ENCODE measurements around the gene ROMO1.
"Not testable (repeated sequence)": the region's sequence is repeated elsewhere in the genome, so short reads cannot be mapped to it uniquely, and the experiment has no call there.

The ROMO1 gene

DNA sequence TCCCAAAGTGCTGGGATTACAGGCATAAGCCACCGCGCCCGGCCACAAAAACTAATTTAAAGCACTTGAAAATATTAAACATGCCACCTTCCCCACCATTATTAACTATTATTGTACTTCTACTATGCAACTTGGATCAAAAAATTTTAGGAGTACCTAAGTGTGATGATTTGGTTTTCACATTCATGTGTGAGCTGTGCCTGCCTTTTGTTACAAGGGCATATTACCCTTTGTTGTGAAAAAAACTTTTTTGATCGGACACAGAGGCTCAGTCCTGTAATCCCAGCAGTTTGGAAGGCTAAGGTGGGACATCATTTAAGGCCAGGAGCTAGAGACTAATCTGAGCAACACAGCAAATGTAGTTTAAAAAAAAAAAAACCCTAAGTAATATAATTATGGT lies 17.1 kb downstream of the ROMO1 start:
- Histone ChIP-seq H3K4me1 (ENCODE audit: insufficient read depth, low read length) (no peaks in the 10 kb centered on the region), H3K27me3 (ENCODE audit: control insufficient read depth in 1 of 2, insufficient read depth in 2 of 2, low read length in 2 of 2) (no peaks in the 10 kb centered on the region), H3K4me3 (ENCODE audit: low read depth in 1 of 2, low read length in 2 of 2) (no peak overlapping the region), H3K27ac (ENCODE audit: low read depth, low read length) (no peak overlapping the region), H3K9ac (ENCODE audit: low read length) (no peak overlapping the region), H3K36me3 (ENCODE audit: insufficient read depth, low read length) (peaks cover 89% of the 10 kb centered on the region), H3K9me3 (ENCODE audit: low read length) (no peaks in the 10 kb centered on the region)

DNA sequence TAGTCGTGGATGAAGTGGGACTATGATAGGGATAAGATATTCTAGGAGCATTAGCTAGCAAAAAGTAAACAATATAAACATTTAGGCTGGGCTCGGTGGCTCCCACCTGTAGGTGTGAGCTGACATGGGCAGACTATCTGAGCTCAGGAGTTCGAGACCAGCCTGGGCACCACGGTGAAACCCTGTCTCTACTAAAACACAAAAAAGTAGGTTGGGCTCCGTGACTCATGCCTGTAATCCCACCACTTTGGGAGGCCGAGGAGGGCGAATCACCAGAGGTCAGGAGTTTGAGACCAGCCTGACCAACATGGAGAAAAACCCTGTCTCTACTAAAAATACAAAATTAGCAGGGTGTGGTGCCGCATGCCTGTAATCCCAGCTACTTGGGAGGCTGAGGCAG lies 19.1 kb downstream of the ROMO1 start:
- not testable (repeated sequence) for H3K4me3 ChIP-seq (ENCODE audit: low read depth in 1 of 2, low read length in 2 of 2); H3K27ac ChIP-seq (ENCODE audit: low read depth, low read length); H3K9me3 ChIP-seq (ENCODE audit: low read length); H3K9ac ChIP-seq (ENCODE audit: low read length); H3K27me3 ChIP-seq (ENCODE audit: control insufficient read depth in 1 of 2, insufficient read depth in 2 of 2, low read length in 2 of 2); H3K4me1 ChIP-seq (ENCODE audit: insufficient read depth, low read length)
- H3K36me3 ChIP-seq (ENCODE audit: insufficient read depth, low read length), result peaks cover 91% of the 10 kb centered on the region

DNA sequence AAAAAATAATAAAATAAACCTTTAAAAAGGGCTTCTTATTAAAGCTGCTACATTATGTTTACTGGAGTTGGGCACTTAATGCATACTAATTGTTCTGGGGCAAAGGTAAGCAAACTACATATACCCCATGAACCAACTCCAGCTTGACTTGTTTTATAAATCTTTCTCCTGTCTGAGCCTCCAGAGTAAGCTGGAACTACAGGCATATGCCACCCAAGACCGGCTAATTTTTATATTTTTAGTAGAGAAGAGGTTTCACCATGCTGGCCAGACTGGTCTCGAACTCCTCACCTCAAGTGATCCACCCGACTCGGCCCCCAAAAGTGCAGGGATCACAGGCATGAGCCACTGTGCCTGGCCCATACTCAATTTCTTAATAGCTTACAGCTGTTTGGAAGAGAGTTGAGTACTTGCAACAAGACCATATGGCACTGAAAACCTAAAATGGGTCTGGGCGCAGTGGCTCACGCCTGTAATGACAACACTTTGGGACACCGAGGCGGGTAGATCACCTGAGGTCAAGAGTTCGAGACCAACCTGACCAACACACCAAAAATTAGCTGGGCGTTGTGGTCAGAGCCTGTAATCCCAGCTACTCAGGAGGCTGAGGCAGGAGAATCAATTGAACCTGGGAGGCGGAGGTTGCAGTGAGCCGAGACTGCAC lies 19.9 kb downstream of the ROMO1 start:
- Histone ChIP-seq H3K4me1 (ENCODE audit: insufficient read depth, low read length) (no peaks in the 10 kb centered on the region), H3K27ac (ENCODE audit: low read depth, low read length) (no peak overlapping the region), H3K36me3 (ENCODE audit: insufficient read depth, low read length) (peaks cover 90% of the 10 kb centered on the region), H3K27me3 (ENCODE audit: control insufficient read depth in 1 of 2, insufficient read depth in 2 of 2, low read length in 2 of 2) (no peaks in the 10 kb centered on the region), H3K9me3 (ENCODE audit: low read length) (no peaks in the 10 kb centered on the region), H3K9ac (ENCODE audit: low read length) (no peak overlapping the region), H3K4me3 (ENCODE audit: low read depth in 1 of 2, low read length in 2 of 2) (no peak overlapping the region)

DNA sequence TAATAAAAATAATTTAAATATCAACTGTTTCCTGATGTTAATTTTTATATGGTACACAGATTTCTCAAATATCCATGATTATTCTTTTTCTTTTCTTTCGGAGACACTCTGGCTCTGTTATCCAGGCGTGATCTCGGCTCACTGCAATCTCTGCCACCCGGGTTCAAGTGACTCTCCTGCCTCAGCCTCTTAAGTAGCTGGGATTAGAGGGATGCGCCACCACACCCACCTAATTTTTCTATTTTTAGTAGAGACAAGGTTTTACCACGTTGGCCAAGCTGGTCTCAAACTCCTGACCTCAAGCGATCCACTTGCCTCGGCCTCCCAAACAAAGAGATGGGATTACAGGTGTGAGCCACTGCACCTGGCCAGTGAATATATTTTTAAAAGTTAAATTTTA lies 20.5 kb downstream of the ROMO1 start:
- no peaks in the 10 kb centered on the region for H3K4me1 ChIP-seq (ENCODE audit: insufficient read depth, low read length)
- no peak overlapping the region for H3K27ac ChIP-seq (ENCODE audit: low read depth, low read length)
- no peak overlapping the region for H3K4me3 ChIP-seq (ENCODE audit: low read depth in 1 of 2, low read length in 2 of 2)
- H3K9ac ChIP-seq (ENCODE audit: low read length), result no peak overlapping the region
- peaks cover 95% of the 10 kb centered on the region for H3K36me3 ChIP-seq (ENCODE audit: insufficient read depth, low read length)
- no peaks in the 10 kb centered on the region for H3K9me3 ChIP-seq (ENCODE audit: low read length)
- no peaks in the 10 kb centered on the region for H3K27me3 ChIP-seq (ENCODE audit: control insufficient read depth in 1 of 2, insufficient read depth in 2 of 2, low read length in 2 of 2)

DNA sequence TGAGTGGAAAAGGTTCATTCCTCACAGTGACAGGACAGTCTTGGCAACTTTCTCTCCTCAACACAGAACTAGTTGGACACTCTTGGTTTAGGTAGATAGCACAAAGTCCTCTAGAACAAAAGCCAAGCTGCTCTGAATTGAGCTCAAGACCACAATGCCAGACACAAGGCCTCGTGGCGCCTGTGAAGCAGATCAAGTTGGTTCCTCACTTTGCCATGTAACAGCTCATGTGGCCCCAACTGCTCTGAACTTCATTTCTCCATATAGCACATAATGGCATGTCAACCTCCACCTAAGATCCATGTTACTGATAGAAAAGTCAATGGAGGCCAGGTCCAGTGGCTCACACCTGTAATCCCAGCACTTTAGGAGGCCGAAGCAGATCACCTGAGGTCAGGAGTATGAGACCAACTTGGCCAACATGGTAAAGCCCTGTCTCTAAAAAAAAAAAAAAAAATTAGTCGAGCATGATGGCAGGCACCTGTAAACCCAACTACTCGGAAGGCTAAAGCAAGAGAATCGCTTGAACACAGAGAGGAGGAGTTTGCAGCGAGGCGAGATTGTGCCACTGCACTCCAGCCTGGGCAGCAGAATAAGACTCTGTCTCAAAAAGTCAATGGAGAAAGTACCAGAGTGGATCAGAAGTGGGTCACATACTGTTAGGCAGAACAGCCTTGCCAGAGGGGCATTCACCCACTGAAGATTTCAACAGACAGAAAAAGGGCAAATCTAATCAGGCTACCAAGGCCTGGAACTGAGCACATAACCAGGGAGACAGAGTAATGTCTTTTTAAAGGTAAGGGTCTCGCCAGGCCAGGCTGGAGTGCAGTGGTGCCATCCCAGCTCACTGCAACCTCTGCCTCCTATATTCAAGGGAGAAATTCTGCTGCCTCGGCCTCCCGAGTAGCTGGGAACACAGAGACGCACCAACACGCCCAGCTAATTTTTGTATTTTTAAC lies 21.2 kb downstream of the ROMO1 start:
- no peak overlapping the region for H3K4me3 ChIP-seq (ENCODE audit: low read depth in 1 of 2, low read length in 2 of 2)
- peaks cover 94% of the 10 kb centered on the region for H3K36me3 ChIP-seq (ENCODE audit: insufficient read depth, low read length)
- H3K9me3 ChIP-seq (ENCODE audit: low read length), result no peaks in the 10 kb centered on the region
- H3K27ac ChIP-seq (ENCODE audit: low read depth, low read length), result no peak overlapping the region
- no peak overlapping the region for H3K9ac ChIP-seq (ENCODE audit: low read length)
- H3K27me3 ChIP-seq (ENCODE audit: control insufficient read depth in 1 of 2, insufficient read depth in 2 of 2, low read length in 2 of 2), result no peaks in the 10 kb centered on the region
- no peaks in the 10 kb centered on the region for H3K4me1 ChIP-seq (ENCODE audit: insufficient read depth, low read length)

DNA sequence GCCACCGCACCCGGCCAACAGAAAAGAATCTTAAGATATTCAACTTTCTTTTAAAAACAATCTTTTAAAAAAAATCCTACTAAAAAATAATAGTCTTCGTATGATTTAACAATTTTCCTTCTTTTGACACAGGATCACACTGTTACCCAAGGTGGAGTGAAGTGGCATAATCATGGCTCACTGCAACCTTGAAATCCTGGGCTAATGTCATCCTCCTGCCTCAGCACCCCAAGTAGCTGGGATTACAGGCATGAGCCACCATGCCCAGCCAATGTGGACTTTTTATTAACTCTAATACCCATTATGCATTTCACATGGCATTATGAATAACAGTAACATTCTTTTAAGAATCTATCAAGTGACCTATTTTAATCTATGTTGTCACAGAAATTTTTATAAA lies 22.0 kb downstream of the ROMO1 start:
- H3K4me1 ChIP-seq (ENCODE audit: insufficient read depth, low read length), result no peaks in the 10 kb centered on the region
- H3K9me3 ChIP-seq (ENCODE audit: low read length), result no peaks in the 10 kb centered on the region
- H3K4me3 ChIP-seq (ENCODE audit: low read depth in 1 of 2, low read length in 2 of 2), result no peak overlapping the region
- H3K36me3 ChIP-seq (ENCODE audit: insufficient read depth, low read length), result peaks cover 94% of the 10 kb centered on the region
- no peak overlapping the region for H3K9ac ChIP-seq (ENCODE audit: low read length)
- H3K27me3 ChIP-seq (ENCODE audit: control insufficient read depth in 1 of 2, insufficient read depth in 2 of 2, low read length in 2 of 2), result no peaks in the 10 kb centered on the region
- no peak overlapping the region for H3K27ac ChIP-seq (ENCODE audit: low read depth, low read length)

DNA sequence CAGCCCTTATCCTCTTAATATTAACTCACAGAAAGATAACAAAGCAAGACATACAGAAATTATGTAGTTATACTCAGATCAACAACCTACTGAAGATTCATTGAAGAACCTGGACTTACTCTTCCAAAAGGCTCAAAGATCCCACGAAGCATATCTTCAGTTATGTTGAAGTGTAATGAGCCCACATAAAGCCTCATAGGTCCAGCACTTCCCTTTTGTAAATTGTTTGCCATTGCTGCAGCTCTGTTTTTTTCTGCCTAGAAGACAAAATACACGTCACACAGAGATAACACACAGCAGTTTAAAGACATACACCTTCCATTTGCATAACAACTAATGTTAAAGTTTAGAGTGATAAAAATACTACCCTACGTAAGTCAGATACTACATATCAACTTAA lies 22.4 kb downstream of the ROMO1 start:
- no peak overlapping the region for H3K4me3 ChIP-seq (ENCODE audit: low read depth in 1 of 2, low read length in 2 of 2)
- no peaks in the 10 kb centered on the region for H3K27me3 ChIP-seq (ENCODE audit: control insufficient read depth in 1 of 2, insufficient read depth in 2 of 2, low read length in 2 of 2)
- H3K27ac ChIP-seq (ENCODE audit: low read depth, low read length), result no peak overlapping the region
- H3K9me3 ChIP-seq (ENCODE audit: low read length), result no peaks in the 10 kb centered on the region
- H3K36me3 ChIP-seq (ENCODE audit: insufficient read depth, low read length), result peaks cover 94% of the 10 kb centered on the region
- H3K4me1 ChIP-seq (ENCODE audit: insufficient read depth, low read length), result no peaks in the 10 kb centered on the region
- H3K9ac ChIP-seq (ENCODE audit: low read length), result no peak overlapping the region

DNA sequence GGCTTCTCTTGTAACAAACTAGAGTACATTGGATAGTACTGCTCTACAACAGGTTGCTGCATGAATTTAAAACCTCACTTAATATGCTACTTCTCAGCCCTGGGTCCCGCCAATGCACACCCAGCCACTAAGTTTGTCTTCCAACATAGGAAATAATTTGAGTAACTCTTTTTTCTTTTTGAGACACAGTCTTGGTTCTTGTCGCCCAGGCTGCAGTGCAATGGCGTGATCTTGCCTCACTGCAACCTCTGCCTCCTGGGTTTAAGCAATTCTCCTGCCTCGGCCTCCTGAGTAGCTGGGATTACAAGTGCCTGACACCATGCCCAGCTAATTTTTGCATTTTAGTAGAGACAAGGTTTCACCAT lies 24.1 kb downstream of the ROMO1 start:
- H3K4me3 ChIP-seq (ENCODE audit: low read depth in 1 of 2, low read length in 2 of 2); H3K4me1 ChIP-seq (ENCODE audit: insufficient read depth, low read length); H3K9ac ChIP-seq (ENCODE audit: low read length): not testable (repeated sequence)

DNA sequence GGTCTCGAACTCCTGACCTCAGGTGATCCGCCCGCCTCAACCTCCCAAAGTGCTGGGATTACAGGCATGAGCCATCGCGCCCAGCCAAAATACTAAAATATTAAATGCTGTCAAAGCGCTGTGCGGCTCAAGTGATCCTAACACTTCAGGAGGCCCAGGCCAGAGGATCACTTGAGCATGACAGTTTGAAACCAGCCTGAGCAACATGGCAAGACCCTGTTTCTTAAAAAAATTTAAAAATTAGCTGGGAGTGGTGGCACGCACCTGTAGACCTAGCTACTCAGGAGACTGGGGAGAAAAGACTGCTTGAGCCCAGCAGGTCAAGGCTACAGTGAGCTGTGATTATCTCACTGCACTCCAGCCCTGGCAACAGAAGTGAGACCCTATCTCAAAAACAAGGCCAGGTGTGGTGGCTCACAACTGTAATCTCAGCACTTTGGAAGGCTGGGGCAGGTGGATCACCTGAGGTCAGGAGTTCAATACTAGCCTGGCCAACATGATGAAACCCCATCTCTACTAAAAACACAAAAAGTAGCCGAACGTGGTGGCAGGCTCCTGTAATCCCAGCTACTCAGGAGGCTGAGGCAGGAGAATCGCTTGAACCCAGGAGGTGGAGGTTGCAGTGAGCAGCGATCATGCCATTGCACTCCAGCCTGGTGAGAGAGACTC lies 24.6 kb downstream of the ROMO1 start:
- H3K4me3 ChIP-seq (ENCODE audit: low read depth in 1 of 2, low read length in 2 of 2); H3K27ac ChIP-seq (ENCODE audit: low read depth, low read length); H3K9ac ChIP-seq (ENCODE audit: low read length); H3K9me3 ChIP-seq (ENCODE audit: low read length); H3K4me1 ChIP-seq (ENCODE audit: insufficient read depth, low read length); H3K27me3 ChIP-seq (ENCODE audit: control insufficient read depth in 1 of 2, insufficient read depth in 2 of 2, low read length in 2 of 2): not testable (repeated sequence)
- peaks cover 90% of the 10 kb centered on the region for H3K36me3 ChIP-seq (ENCODE audit: insufficient read depth, low read length)

More for the DNA sequence above, 24.1 kb downstream of the ROMO1 start:
- H3K27me3 ChIP-seq (ENCODE audit: control insufficient read depth in 1 of 2, insufficient read depth in 2 of 2, low read length in 2 of 2); H3K9me3 ChIP-seq (ENCODE audit: low read length); H3K27ac ChIP-seq (ENCODE audit: low read depth, low read length): not testable (repeated sequence)
- peaks cover 91% of the 10 kb centered on the region for H3K36me3 ChIP-seq (ENCODE audit: insufficient read depth, low read length)

DNA sequence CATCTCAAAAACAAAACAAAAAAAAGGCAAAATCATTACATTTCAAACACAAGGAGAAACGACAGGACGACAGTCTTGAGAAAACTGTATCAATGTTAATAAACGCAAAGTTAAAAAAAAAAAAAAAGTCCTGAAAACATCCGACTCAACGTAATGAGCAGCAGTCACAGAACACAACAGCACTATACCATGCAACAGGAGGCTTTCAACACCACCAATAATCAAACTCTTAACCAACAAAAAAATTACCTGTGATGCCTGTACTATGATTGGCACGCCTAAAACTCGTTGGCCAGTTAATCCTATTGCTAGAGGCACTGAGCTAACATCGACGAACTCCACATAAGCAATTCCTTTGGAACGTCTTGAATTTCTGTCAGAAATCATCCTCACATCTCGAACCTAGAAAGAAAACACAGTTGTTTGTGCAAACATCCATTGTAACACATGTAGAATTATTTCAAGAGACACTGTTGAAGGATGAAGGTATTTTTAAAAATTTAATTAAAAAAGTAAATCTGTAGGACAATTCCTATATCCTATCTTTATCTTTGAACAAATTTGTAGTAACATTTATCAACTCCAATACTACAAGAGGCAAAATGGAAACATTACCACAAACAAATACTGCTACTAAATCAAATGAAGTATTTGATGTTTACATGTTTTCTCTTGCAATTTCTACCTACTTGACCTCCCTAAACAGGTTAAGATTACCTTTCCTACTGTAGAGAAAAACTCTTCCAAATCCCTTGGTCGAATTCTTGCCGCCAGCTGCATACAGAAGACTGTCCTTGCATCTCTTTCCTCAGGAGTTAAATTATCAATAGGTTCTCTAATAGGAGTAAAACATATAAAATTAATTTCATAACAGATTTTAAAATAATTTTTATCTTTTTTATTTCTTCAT lies 25.4 kb downstream of the ROMO1 start:
- Histone ChIP-seq H3K9me3 (ENCODE audit: low read length) (no peaks in the 10 kb centered on the region), H3K4me1 (ENCODE audit: insufficient read depth, low read length) (no peaks in the 10 kb centered on the region), H3K27ac (ENCODE audit: low read depth, low read length) (no peak overlapping the region), H3K4me3 (ENCODE audit: low read depth in 1 of 2, low read length in 2 of 2) (no peak overlapping the region), H3K27me3 (ENCODE audit: control insufficient read depth in 1 of 2, insufficient read depth in 2 of 2, low read length in 2 of 2) (no peaks in the 10 kb centered on the region), H3K9ac (ENCODE audit: low read length) (no peak overlapping the region), H3K36me3 (ENCODE audit: insufficient read depth, low read length) (peaks cover 89% of the 10 kb centered on the region)
